Activated naive CD8-positive, alpha-beta T cell treated with anti-CD3 and anti-CD28 coated beads for 36 hours (primary cell): Measurements from ENCODE around the gene ALOXE3. TPM values are rescaled to one million over a fixed set of nuclear protein-coding genes. Genes with fewer than 3 reads are reported as not detected.

Experiments
- total RNA-seq, 2 experiments: library from RNA; stranded (reverse); gene quantifications; one replicate each; pipeline ENCODE4 v1.2.3, GENCODE V29; 2021

Gene ALOXE3
- total RNA-seq, 2 experiments from 2014 or later, result 0.10 TPM; not detected in 1

Other genes with a start within 250 kb of the ALOXE3 start
- 100 to 1,000 TPM; 123 to 129 TPM for gene CHD3, start 229.7 kb downstream of the ALOXE3 start, total RNA-seq
- gene RNF227, start 202.2 kb downstream of the ALOXE3 start, total RNA-seq, result 1 to 10 TPM; 4.0 to 4.1 TPM
- 1 to 10 TPM; 7.5 to 8.4 TPM for gene KCNAB3, start 188.7 kb downstream of the ALOXE3 start, total RNA-seq
- gene TRAPPC1, start 186.6 kb downstream of the ALOXE3 start, total RNA-seq, result 100 to 1,000 TPM; 131 to 143 TPM
- 10 to 100 TPM; 45.3 to 45.7 TPM for gene CNTROB, start 186.3 kb downstream of the ALOXE3 start, total RNA-seq
- not detected for gene GUCY2D, start 115.9 kb downstream of the ALOXE3 start, total RNA-seq
- under 1 TPM in 1 of 2 experiments, not detected in 1; 0.08 TPM for gene ALOX15B, start 79.5 kb downstream of the ALOXE3 start, total RNA-seq
- 1 to 10 TPM; 3.7 to 4.1 TPM for gene ALOX12B, start 30.8 kb downstream of the ALOXE3 start, total RNA-seq
- gene HES7, start 5.6 kb upstream of the ALOXE3 start, total RNA-seq, result 1 to 10 TPM; 1.9 to 2.0 TPM
- 10 to 100 TPM; 55.7 to 56.1 TPM for gene PER1, start 33.9 kb upstream of the ALOXE3 start, total RNA-seq
- 10 to 100 TPM; 27.7 to 28.4 TPM for gene VAMP2, start 44.4 kb upstream of the ALOXE3 start, total RNA-seq
- 10 to 100 TPM; 26.0 to 26.3 TPM for gene TMEM107, start 57.9 kb upstream of the ALOXE3 start, total RNA-seq
- 1 to 10 TPM; 5.1 to 5.2 TPM for gene BORCS6, start 71.7 kb upstream of the ALOXE3 start, total RNA-seq
- gene AURKB, start 92.1 kb upstream of the ALOXE3 start, total RNA-seq, result 100 to 1,000 TPM; 177 to 181 TPM
- 10 to 100 TPM; 45.4 to 45.7 TPM for gene CTC1, start 129.5 kb upstream of the ALOXE3 start, total RNA-seq
- gene PFAS, start 130.8 kb upstream of the ALOXE3 start, total RNA-seq, result 100 to 1,000 TPM; 187 to 192 TPM
- 10 to 100 TPM; 55.1 to 55.3 TPM for gene RANGRF, start 170.2 kb upstream of the ALOXE3 start, total RNA-seq
- 1 to 10 TPM; 1.4 to 2.1 TPM for gene SLC25A35, start 176.9 kb upstream of the ALOXE3 start, total RNA-seq
- gene ARHGEF15, start 191.7 kb upstream of the ALOXE3 start, total RNA-seq, result not detected
- gene ODF4, start 221.3 kb upstream of the ALOXE3 start, total RNA-seq, result not detected